Type B pancreatic cell (in vitro differentiated cells): Measurements from ENCODE around the gene B3GNT9. TPM values are rescaled to one million over a fixed set of nuclear protein-coding genes. Genes with fewer than 3 reads are reported as not detected.

Experiments used
- DNase-seq: peaks from one replicate; pipeline ENCODE4 v3.0.0; 2021; ENCODE audit warnings: mixed read lengths; ENCODE audit not compliant: unreplicated experiment; ENCODE audit errors: extremely low spot score
- H3K27ac Mint-ChIP-seq: 2 replicates; pipeline ENCODE4 v1.8.0; 2021; ENCODE audit warnings: mild to moderate bottlenecking, mixed read lengths
- H3K27me3 Mint-ChIP-seq: 2 replicates; pipeline ENCODE4 v1.8.0; 2021; ENCODE audit warnings: mixed read lengths
- H3K36me3 Mint-ChIP-seq: 2 replicates; pipeline ENCODE4 v1.8.0; 2021; ENCODE audit warnings: mixed read lengths
- H3K4me1 Mint-ChIP-seq: one replicate; pipeline ENCODE4 v1.8.0; 2021; ENCODE audit warnings: mixed read lengths; ENCODE audit not compliant: unreplicated experiment
- H3K4me3 Mint-ChIP-seq: 2 replicates; pipeline ENCODE4 v1.8.0; 2021; ENCODE audit warnings: mild to moderate bottlenecking, mixed read lengths
- H3K9me3 Mint-ChIP-seq: 2 replicates; pipeline ENCODE4 v1.8.0; 2021; ENCODE audit warnings: mixed read lengths
- CTCF ChIP-seq: fragments of 200-600 bp; sonication (generic); conservative IDR thresholded peaks from 2 replicates; pipeline ENCODE4 v1.5.0; 2021; ENCODE audit warnings: antibody characterized with exemption, mild to moderate bottlenecking
- total RNA-seq: library from RNA; stranded (reverse); gene quantifications from 2 replicates; pipeline ENCODE4 v1.2.1, GENCODE V29; 2021; ENCODE audit warnings: low replicate concordance

The B3GNT9 gene
- total RNA-seq, 1 donor from 2014 or later, result 11.0 TPM

- Mint-ChIP-seq H3K4me3 (peak overlapping the region; percentile 93), H3K4me1 (peaks cover 7% of the 10 kb centered on the region), H3K9me3 (no peaks in the 10 kb centered on the region)
Measured at GRCh38 chr16:67184995-67185650, 34.3 kb upstream of the B3GNT9 start.

GRCh38 chr16:67184453-67184994 lies 33.7 kb upstream of the B3GNT9 start:
- Mint-ChIP-seq H3K9me3 (no peaks in the 10 kb centered on the region), H3K36me3 (no peaks in the 10 kb centered on the region), H3K27ac (peak overlapping the region; percentile 92), H3K4me3 (peak overlapping the region; percentile 93), H3K27me3 (peaks cover 12% of the 10 kb centered on the region), H3K4me1 (peaks cover 7% of the 10 kb centered on the region)
- TF ChIP-seq CTCF, result no peak
- no peak for DNase-seq

More at GRCh38 chr16:67184995-67185650, 34.3 kb upstream of the B3GNT9 start:
- H3K27ac Mint-ChIP-seq, result peak overlapping the region; percentile 92
- H3K27me3 Mint-ChIP-seq, result peaks cover 12% of the 10 kb centered on the region
- no peaks in the 10 kb centered on the region for H3K36me3 Mint-ChIP-seq
- TF ChIP-seq CTCF, result peak; percentile 89
- peak; percentile 94 for DNase-seq

- Mint-ChIP-seq H3K4me3 (peak within 1 kb of the TSS; percentile 93), H3K27ac (peak within 1 kb of the TSS; percentile 92), H3K36me3 (no peaks in the 10 kb centered on the region), H3K27me3 (peaks cover 14% of the 10 kb centered on the region), H3K9me3 (no peaks in the 10 kb centered on the region), H3K4me1 (peaks cover 7% of the 10 kb centered on the region)
- DNase-seq, result peak; percentile 95
- TF ChIP-seq CTCF, result no peak
Measured at GRCh38 chr16:67183627-67184452, 33.0 kb upstream of the B3GNT9 start, which contains the start of gene MATCAP1. Gene MATCAP1 (minus strand): TSS chr16:67183963. CDS start chr16:67180610, 3,353 bp downstream.

DNA sequence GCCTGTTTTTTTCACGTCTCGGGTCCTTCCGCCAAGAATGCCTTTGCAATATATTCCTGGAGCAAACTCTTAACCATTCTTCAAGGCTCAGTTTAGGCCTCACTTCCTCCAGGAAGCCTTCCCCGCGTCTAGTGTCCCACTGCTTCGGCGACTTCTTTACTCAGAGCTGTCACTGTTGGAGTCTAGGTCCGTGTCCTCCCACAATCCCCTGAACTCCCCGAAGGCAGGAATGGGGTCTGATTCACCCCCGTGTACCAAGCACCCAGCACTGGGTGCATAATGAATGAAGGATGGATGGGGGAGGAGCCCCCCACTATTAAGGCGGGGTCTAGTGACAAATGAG lies 32.5 kb upstream of the B3GNT9 start:
- H3K4me1 Mint-ChIP-seq, result peaks cover 7% of the 10 kb centered on the region
- no peak overlapping the region for H3K27ac Mint-ChIP-seq
- TF ChIP-seq CTCF, result no peak
- no peaks in the 10 kb centered on the region for H3K9me3 Mint-ChIP-seq
- no peak overlapping the region for H3K4me3 Mint-ChIP-seq
- H3K36me3 Mint-ChIP-seq, result no peaks in the 10 kb centered on the region
- DNase-seq, result no peak
- H3K27me3 Mint-ChIP-seq, result peaks cover 18% of the 10 kb centered on the region

DNA sequence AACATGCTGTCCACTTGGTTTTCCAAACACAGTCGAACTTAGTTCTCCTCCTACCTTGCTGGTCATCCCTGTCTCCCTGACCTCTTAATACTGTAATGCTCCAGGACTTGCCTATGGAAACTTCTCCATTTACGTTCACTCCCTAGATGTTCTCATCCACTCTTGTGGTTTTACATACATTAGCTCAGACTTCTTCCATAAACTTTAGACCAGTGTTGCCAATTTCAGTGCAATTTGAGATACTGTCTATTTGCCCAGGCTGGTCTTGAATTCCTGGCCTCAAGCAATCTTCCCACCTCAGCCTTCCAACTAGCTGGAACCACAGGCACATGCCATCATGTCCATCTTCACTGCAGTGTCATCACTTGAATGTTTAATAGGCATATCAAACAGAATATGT lies 31.5 kb upstream of the B3GNT9 start:
- no peak overlapping the region for H3K27ac Mint-ChIP-seq
- H3K27me3 Mint-ChIP-seq, result peaks cover 23% of the 10 kb centered on the region
- peaks cover 12% of the 10 kb centered on the region for H3K4me1 Mint-ChIP-seq
- no peak overlapping the region for H3K4me3 Mint-ChIP-seq
- no peak for DNase-seq
- peaks cover 4% of the 10 kb centered on the region for H3K36me3 Mint-ChIP-seq
- no peak for TF ChIP-seq CTCF
- no peaks in the 10 kb centered on the region for H3K9me3 Mint-ChIP-seq
